Hepatocyte (in vitro differentiated cells): ENCODE measurements around the gene BIK. TPM values are rescaled to one million over a fixed set of nuclear protein-coding genes. Genes with fewer than 3 reads are reported as not detected.
A peak's percentile ranks its signal among the peaks of the same experiment; 100 is the strongest.
"Not testable (repeated sequence)": the region's sequence is repeated elsewhere in the genome, so short reads cannot be mapped to it uniquely, and the experiment has no call there.

ENCODE experiments used
- DNase-seq: peaks from one replicate; pipeline ENCODE4 v3.0.0-alpha.2; 2016; ENCODE audit warnings: low spot score
- H2AFZ ChIP-seq: fragments of 200-600 bp; sonication (generic); 2 replicates; pipeline ENCODE4 v1.6.0; 2016; ENCODE audit warnings: antibody characterized with exemption, mild to moderate bottlenecking
- H3K27ac ChIP-seq: fragments of 200-600 bp; sonication (generic); 2 replicates; pipeline ENCODE4 v1.5.1; 2016; ENCODE audit warnings: mild to moderate bottlenecking
- H3K27me3 ChIP-seq: fragments of 200-600 bp; sonication (generic); 2 replicates; pipeline ENCODE4 v1.6.1; 2016
- H3K36me3 ChIP-seq: fragments of 200-600 bp; sonication (generic); replicated peaks from 2 replicates; pipeline ENCODE4 v1.5.1; 2016; ENCODE audit warnings: low read depth; ENCODE audit not compliant: insufficient read depth
- H3K4me1 ChIP-seq: fragments of 200-600 bp; sonication (generic); 2 replicates; pipeline ENCODE4 v1.5.1; 2016; ENCODE audit warnings: mild to moderate bottlenecking, moderate library complexity; ENCODE audit not compliant: insufficient read depth
- H3K4me2 ChIP-seq: fragments of 200-600 bp; sonication (generic); 2 replicates; pipeline ENCODE4 v1.6.0; 2016
- H3K4me3 ChIP-seq: fragments of 200-600 bp; sonication (generic); 2 replicates; pipeline ENCODE4 v1.5.1; 2016; ENCODE audit warnings: mild to moderate bottlenecking
- H3K79me2 ChIP-seq: fragments of 200-600 bp; sonication (generic); 2 replicates; pipeline ENCODE4 v1.6.0; 2017; ENCODE audit warnings: mild to moderate bottlenecking
- H3K9me2 ChIP-seq: fragments of 200-600 bp; sonication (generic); replicated peaks from 2 replicates; pipeline ENCODE4 v1.6.0; 2017; ENCODE audit warnings: mild to moderate bottlenecking; ENCODE audit not compliant: insufficient read depth
- H3K9me3 ChIP-seq: fragments of 200-600 bp; sonication (generic); 2 replicates; pipeline ENCODE4 v1.5.1; 2016; ENCODE audit warnings: low read depth, mild to moderate bottlenecking
- H4K20me1 ChIP-seq: fragments of 200-600 bp; sonication (generic); 2 replicates; pipeline ENCODE4 v1.6.0; 2016; ENCODE audit warnings: mild to moderate bottlenecking; ENCODE audit not compliant: insufficient read depth, poor library complexity, severe bottlenecking
- CTCF ChIP-seq: fragments of 200-600 bp; sonication (generic); IDR thresholded peaks from 2 replicates; pipeline ENCODE4 v1.5.1; 2016; ENCODE audit warnings: antibody characterized with exemption, mild to moderate bottlenecking; ENCODE audit not compliant: poor library complexity
- EZH2 ChIP-seq: fragments of 200-600 bp; sonication (generic); IDR thresholded peaks from 2 replicates; pipeline ENCODE4 v1.6.1; 2016; ENCODE audit warnings: antibody characterized with exemption, mild to moderate bottlenecking, borderline replicate concordance
- EZH2phosphoT487 ChIP-seq: fragments of 200-600 bp; sonication (generic); IDR thresholded peaks from one replicate; pipeline ENCODE4 v1.6.1; 2018; ENCODE audit warnings: antibody characterized with exemption, mild to moderate bottlenecking, low read depth, moderate library complexity; ENCODE audit not compliant: unreplicated experiment, severe bottlenecking
- WGBS: methylation state at CpG from one replicate; pipeline ENCODE4 v1.1.6; 2016; ENCODE audit warnings: low lambda C conversion rate; ENCODE audit errors: missing lambda C conversion rate; 5-methylcytosine and 5-hydroxymethylcytosine counted together
- polyA plus RNA-seq: library from polyadenylated mRNA; unstranded; fragments of >200 nt; fragmentation: Nextera tagmentation; extraction: Ambion mirVana; gene quantifications from 2 replicates; pipeline ENCODE4 v1.2.1, GENCODE V29; 2016
- total RNA-seq: library from RNA; depleted of rRNA; stranded (reverse); fragments of >200 nt; gene quantifications from 2 replicates; pipeline ENCODE4 v1.2.3, GENCODE V29; 2014

The BIK gene
- total and polyA plus RNA-seq, 2 experiments from 2014 or later: 10.6 to 15.5 TPM

DNA sequence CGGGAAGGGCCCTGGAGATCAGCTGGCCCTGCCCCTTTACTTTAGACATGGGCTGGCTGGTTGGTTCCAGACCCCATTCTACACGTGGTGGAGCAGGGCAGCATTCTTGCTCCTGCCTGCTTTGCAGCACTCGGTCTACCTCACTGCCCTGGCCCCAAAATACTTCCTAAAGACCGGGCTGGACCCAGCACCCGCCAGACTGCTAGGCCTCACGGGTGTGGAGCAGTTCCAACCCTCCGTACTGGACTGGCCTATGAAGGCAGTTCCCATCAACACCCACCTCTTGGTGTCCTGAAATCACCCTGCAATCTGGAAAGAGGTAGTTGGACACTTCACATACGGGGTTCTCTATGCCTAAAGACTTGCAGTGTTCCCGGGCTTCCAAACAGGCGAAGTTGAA lies 26.3 kb downstream of the BIK start:
- no peaks in the 10 kb centered on the region for H3K9me2 ChIP-seq
- H2AFZ ChIP-seq: no peak overlapping the region
- H3K27ac ChIP-seq: no peak overlapping the region
- 94% methylated on average over 10 of the region's 10 CpGs for WGBS
- peaks cover 2% of the 10 kb centered on the region for H3K4me1 ChIP-seq
- peaks cover 2% of the 10 kb centered on the region for H3K36me3 ChIP-seq
- H3K9me3 ChIP-seq: no peaks in the 10 kb centered on the region
- no peak overlapping the region for H3K4me2 ChIP-seq
- peaks cover 11% of the 10 kb centered on the region for H3K79me2 ChIP-seq
- H3K27me3 ChIP-seq: no peaks in the 10 kb centered on the region
- H3K4me3 ChIP-seq: no peak overlapping the region
- no peaks in the 10 kb centered on the region for H4K20me1 ChIP-seq
- TF ChIP-seq EZH2phosphoT487: no peak
- TF ChIP-seq CTCF: no peak
- TF ChIP-seq EZH2: no peak
- no peak for DNase-seq

DNA sequence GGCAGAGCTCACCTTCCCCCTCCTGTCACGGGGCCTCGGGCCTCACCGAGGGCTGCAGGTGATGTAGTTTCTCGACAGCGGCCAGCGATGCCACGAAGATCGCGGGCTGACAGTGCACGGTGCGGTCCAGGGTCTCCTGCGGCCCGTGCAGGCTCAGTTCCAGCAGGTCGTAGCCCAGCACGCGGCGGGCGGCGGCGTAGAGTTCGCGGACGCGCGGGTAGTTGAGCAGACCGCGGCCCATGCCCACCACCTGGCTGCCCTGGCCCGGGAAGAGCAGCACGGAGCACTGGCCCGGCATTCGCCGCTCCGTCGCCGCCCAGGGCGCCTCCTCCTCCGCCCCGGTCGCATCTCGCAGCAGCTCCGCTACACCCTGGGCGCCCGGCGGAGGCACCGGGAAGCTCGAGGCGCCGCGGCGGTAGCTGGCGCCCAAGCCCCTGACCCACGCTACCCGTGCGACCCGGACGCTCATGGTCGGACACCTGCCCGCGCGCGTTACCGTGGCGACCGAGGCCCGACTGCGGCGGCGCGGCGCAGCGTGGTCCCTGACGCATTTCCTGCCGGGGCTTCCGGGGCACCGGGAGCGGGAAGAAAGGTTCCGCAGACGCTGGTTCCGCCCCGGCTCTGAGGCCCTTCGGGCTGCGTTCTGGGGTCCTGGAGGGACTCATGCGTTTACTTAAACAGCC lies 32.5 kb downstream of the BIK start, which contains the start of gene MCAT:
Gene MCAT (minus strand): TSS at position 519 of the 683 bp plus-strand sequence. CDS start 50 bp downstream, at position 469.
- Histone ChIP-seq H3K79me2 (peaks cover 23% of the 10 kb centered on the region), H4K20me1 (no peaks in the 10 kb centered on the region), H3K36me3 (peaks cover 2% of the 10 kb centered on the region), H3K27ac (peak within 1 kb of the TSS; percentile 90), H3K9me2 (no peaks in the 10 kb centered on the region), H3K4me2 (peak within 1 kb of the TSS; percentile 97), H3K27me3 (no peaks in the 10 kb centered on the region), H3K4me3 (peak within 1 kb of the TSS; percentile 90), H2AFZ (peak within 1 kb of the TSS; percentile 100), H3K9me3 (no peaks in the 10 kb centered on the region), H3K4me1 (peaks cover 12% of the 10 kb centered on the region)
- peak; percentile 90 for DNase-seq
- no peak for TF ChIP-seq CTCF
- no peak for TF ChIP-seq EZH2
- no peak for TF ChIP-seq EZH2phosphoT487
- 2% methylated on average over 53 of the region's 83 CpGs for WGBS

DNA sequence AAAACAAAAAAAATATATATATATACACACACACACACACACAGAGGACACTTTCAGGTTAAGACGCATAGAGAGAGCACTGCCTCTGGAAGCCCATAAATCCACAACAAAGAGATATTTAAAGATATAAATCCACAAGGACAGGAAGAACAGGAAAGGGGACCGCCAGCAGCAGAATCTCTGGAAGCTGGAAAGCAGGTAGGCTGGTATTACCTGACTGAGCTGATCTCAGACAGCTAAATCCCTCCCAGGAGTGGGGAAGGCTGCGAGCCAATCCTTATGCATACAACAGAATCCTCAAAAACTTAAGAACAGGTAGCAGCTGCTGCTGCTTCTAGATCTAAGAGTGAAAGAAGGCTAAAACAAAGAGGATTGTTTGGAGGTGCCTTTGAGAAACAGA lies 34.4 kb downstream of the BIK start:
- H3K9me2 ChIP-seq: no peaks in the 10 kb centered on the region
- no peaks in the 10 kb centered on the region for H4K20me1 ChIP-seq
- H3K79me2 ChIP-seq: peaks cover 23% of the 10 kb centered on the region
- H3K36me3 ChIP-seq: no peaks in the 10 kb centered on the region
- DNase-seq: no peak
- TF ChIP-seq EZH2phosphoT487: no peak
- TF ChIP-seq CTCF: no peak
- TF ChIP-seq EZH2: no peak
- H3K27me3 ChIP-seq: no peaks in the 10 kb centered on the region
- 70% methylated on average over 3 of the region's 3 CpGs for WGBS
- peaks cover 12% of the 10 kb centered on the region for H3K4me1 ChIP-seq
- H3K4me2 ChIP-seq: no peak overlapping the region
- no peak overlapping the region for H2AFZ ChIP-seq
- H3K9me3 ChIP-seq: no peaks in the 10 kb centered on the region
- no peak overlapping the region for H3K4me3 ChIP-seq
- H3K27ac ChIP-seq: no peak overlapping the region

DNA sequence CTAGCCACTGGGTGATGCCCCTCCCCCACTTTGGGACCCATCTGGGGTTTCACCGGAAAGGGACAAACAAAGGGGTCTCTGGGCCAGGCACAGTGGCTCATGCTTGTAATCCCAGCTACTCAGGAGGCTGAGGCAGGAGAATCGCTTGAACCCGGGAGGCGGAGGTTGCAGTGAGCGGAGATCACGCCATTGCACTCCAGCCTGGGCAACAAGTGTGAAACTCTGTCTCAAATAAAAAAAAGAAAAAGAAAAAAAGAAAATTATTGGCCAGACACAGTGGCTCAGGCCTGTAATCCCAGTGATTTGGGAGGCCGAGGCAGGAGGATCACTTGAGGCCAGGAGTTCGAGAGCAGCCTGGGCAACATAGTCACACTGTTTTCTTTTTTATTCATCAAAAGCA lies 34.8 kb downstream of the BIK start:
- WGBS: 82% methylated on average over 8 of the region's 8 CpGs
- not testable (repeated sequence) for DNase-seq, H3K9me3 ChIP-seq, H2AFZ ChIP-seq, H3K4me2 ChIP-seq, H3K27me3 ChIP-seq, H3K27ac ChIP-seq, H4K20me1 ChIP-seq, H3K36me3 ChIP-seq, H3K4me3 ChIP-seq, H3K9me2 ChIP-seq
- Histone ChIP-seq H3K79me2 (peaks cover 23% of the 10 kb centered on the region), H3K4me1 (peaks cover 12% of the 10 kb centered on the region)

DNA sequence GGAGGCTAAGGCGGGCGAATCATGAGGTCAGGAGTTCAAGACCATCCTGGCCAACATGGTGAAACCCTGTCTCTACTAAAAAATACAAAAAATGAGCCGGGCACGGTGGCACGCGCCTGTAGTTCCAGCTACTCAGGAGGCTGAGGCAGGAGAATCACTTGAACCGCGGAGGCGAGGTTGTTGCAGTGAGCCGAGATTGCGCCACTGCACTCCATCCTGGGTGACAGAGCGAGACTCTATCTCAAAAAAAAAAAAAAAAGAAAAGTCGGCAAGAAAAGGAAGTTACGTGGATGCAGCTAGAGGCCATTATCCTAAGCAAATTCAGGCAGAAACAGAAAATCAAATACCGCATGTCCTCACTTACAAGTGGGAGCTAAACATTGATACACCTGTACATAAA lies 35.8 kb downstream of the BIK start:
- not testable (repeated sequence) for H3K27ac ChIP-seq, H3K36me3 ChIP-seq, H4K20me1 ChIP-seq, H3K9me2 ChIP-seq, H3K4me2 ChIP-seq, H3K9me3 ChIP-seq, H3K4me3 ChIP-seq, DNase-seq, H3K27me3 ChIP-seq, H2AFZ ChIP-seq
- H3K4me1 ChIP-seq: peaks cover 15% of the 10 kb centered on the region
- H3K79me2 ChIP-seq: peaks cover 17% of the 10 kb centered on the region
- WGBS: 93% methylated on average over 10 of the region's 15 CpGs
